ENCODE results near the gene TIRAP. TPM values are rescaled to one million over a fixed set of nuclear protein-coding genes. Genes with fewer than 3 reads are reported as not detected.

Gene TIRAP
- total RNA-seq, 1 experiment from 2014 or later, result 5.6 TPM

DNA sequence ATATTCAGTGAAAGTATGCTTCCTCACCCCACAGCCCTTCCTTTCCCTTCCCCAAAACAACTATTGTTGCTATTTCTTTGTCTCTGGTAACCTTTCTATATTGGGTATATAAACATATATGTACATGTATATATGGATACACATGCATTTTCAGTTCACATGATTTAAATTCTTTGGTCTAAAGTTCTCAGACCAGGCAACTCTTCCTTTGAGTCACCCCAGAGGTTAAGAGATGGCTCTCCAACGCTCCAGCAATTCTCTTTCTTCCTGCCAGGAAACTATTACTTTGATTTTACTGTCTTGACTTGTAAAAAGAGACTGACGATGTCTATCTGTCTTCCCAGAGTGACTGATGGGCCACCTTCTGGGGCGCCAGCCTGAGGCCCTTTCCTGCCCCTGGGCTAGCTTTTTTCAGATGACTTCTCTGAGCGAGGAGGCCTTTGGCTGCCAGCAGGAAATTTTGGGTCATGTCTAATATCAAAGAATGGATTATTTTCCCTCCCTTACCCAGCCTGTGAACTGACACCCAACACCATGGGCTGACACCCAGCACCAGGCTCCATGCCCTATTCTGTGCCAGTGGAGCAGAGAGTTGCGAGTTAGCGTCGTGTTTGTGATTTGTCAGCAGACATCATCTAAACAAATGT, 58.2 kb downstream of the TIRAP start (continued):
- no peak for TF ChIP-seq ZNF263 (CRISPR knock-in tag; IDR thresholded peaks at IDR 0.05; ENCODE audit: low read depth)
- no peak for TF ChIP-seq SOX15 (CRISPR knock-in tag; IDR thresholded peaks at IDR 0.05)
- TF ChIP-seq JUN (CRISPR knock-in tag; IDR thresholded peaks at IDR 0.05), result no peak
- TF ChIP-seq CBFB (CRISPR knock-in tag; IDR thresholded peaks at IDR 0.05; ENCODE audit: low read depth), result no peak
- TF ChIP-seq FOXP1 (CRISPR knock-in tag; IDR thresholded peaks at IDR 0.05; ENCODE audit: borderline replicate concordance), result no peak
- no peak for TF ChIP-seq TP53 (CRISPR knock-in tag; IDR thresholded peaks at IDR 0.05)

DNA sequence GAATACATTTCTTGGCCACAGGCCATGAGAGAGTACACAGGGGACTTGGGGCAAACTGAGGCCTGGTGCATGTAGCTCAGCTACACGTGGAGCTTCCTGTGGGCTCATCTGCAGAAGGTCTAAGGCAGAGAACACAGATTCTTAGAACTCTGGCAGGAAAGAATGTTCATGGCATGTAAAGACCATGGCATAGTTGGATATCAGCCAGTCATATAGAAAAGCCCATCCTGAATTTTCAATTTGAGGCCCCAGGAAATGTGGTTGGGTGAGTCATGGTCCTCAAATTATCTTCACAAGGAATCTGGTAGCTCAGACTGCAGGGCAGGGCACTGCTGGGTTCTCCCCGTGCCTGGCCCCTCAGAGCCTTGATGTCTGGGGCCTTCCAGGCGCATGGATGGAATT, 58.9 kb downstream of the TIRAP start:
- no peak for DNase-seq (ENCODE audit: low spot score)
- Mint-ChIP-seq H3K27me3 (ENCODE audit: low read depth) (no peaks in the 10 kb centered on the region), H3K36me3 (peaks cover 19% of the 10 kb centered on the region), H3K4me1 (peaks cover 36% of the 10 kb centered on the region), H3K4me3 (no peak overlapping the region), H3K9me3 (no peaks in the 10 kb centered on the region), H3K27ac (0 out of 2 replicates have a peak overlapping the region, but pooled peaks have one; percentile 48)
- ChIA-PET POLR2A (no interaction called here), CTCF (interaction anchor here (1.0 kb wide), 1 partner anchor 74 kb away, joined by 3 read pairs; no protein-coding TSS in a partner anchor)
- TF ChIP-seq ZNF317 (CRISPR knock-in tag; IDR thresholded peaks at IDR 0.05; ENCODE audit: borderline replicate concordance, low read depth), result no peak
- TF ChIP-seq, protein P1, sequence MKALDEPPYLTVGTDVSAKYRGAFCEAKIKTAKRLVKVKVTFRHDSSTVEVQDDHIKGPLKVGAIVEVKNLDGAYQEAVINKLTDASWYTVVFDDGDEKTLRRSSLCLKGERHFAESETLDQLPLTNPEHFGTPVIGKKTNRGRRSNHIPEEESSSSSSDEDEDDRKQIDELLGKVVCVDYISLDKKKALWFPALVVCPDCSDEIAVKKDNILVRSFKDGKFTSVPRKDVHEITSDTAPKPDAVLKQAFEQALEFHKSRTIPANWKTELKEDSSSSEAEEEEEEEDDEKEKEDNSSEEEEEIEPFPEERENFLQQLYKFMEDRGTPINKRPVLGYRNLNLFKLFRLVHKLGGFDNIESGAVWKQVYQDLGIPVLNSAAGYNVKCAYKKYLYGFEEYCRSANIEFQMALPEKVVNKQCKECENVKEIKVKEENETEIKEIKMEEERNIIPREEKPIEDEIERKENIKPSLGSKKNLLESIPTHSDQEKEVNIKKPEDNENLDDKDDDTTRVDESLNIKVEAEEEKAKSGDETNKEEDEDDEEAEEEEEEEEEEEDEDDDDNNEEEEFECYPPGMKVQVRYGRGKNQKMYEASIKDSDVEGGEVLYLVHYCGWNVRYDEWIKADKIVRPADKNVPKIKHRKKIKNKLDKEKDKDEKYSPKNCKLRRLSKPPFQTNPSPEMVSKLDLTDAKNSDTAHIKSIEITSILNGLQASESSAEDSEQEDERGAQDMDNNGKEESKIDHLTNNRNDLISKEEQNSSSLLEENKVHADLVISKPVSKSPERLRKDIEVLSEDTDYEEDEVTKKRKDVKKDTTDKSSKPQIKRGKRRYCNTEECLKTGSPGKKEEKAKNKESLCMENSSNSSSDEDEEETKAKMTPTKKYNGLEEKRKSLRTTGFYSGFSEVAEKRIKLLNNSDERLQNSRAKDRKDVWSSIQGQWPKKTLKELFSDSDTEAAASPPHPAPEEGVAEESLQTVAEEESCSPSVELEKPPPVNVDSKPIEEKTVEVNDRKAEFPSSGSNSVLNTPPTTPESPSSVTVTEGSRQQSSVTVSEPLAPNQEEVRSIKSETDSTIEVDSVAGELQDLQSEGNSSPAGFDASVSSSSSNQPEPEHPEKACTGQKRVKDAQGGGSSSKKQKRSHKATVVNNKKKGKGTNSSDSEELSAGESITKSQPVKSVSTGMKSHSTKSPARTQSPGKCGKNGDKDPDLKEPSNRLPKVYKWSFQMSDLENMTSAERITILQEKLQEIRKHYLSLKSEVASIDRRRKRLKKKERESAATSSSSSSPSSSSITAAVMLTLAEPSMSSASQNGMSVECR (CRISPR knock-in tag; IDR thresholded peaks at IDR 0.05; ENCODE audit: borderline replicate concordance), result no peak
- TF ChIP-seq NFATC4 (CRISPR knock-in tag; IDR thresholded peaks at IDR 0.05), result no peak
- no peak for TF ChIP-seq ZNF263 (CRISPR knock-in tag; IDR thresholded peaks at IDR 0.05; ENCODE audit: low read depth)
- no peak for TF ChIP-seq ZNF671 (CRISPR knock-in tag; IDR thresholded peaks at IDR 0.05)
- TF ChIP-seq SMAD4 (CRISPR knock-in tag; IDR thresholded peaks at IDR 0.05), result no peak
- no peak for TF ChIP-seq KAT7 (CRISPR knock-in tag; IDR thresholded peaks at IDR 0.05; ENCODE audit: borderline replicate concordance)
- no peak for ATAC-seq

DNA sequence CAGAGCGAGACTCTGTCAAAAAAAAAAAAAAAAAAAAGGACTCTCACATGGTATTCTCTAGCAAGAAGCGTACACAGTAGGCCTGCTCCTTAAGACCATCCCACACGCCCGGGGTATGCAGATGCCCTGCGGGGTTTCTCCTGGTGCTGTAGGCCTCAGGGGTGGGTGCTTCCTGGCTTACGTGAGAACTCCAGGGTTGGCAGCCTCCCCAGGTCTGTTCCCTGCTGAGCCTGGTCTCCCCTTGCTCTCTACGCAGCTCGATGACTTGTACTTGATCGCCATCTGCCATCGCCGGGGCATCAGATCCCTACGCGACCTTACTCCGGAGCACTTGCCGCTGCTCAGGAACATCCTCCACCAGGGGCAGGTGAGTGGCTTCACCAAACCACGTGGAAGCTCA, 60.2 kb downstream of the TIRAP start:
- DNase-seq (ENCODE audit: low spot score), result no peak
- Mint-ChIP-seq H3K4me3 (no peak overlapping the region), H3K27me3 (ENCODE audit: low read depth) (no peaks in the 10 kb centered on the region), H3K36me3 (peaks cover 19% of the 10 kb centered on the region), H3K4me1 (peaks cover 37% of the 10 kb centered on the region), H3K9me3 (no peaks in the 10 kb centered on the region), H3K27ac (no peak overlapping the region)
- ATAC-seq, result no peak
- ChIA-PET POLR2A (interaction anchor here (0.7 kb wide), 1 partner anchor 440 kb away, joined by 6 read pairs; the partner anchor contains the start of gene PUS3), CTCF (no interaction called here)
- TF ChIP-seq ZNF396 (CRISPR knock-in tag; IDR thresholded peaks at IDR 0.05; ENCODE audit: borderline replicate concordance) (no peak), TEAD1 (CRISPR knock-in tag; IDR thresholded peaks at IDR 0.05) (no peak), ZNF138 (CRISPR knock-in tag; conservative IDR thresholded peaks at IDR 0.05) (no peak), CREM (CRISPR knock-in tag; IDR thresholded peaks at IDR 0.05) (no peak), SMAD3 (CRISPR knock-in tag; IDR thresholded peaks at IDR 0.05; ENCODE audit: borderline replicate concordance) (no peak), KAT7 (CRISPR knock-in tag; IDR thresholded peaks at IDR 0.05; ENCODE audit: borderline replicate concordance) (no peak), ZBTB21 (CRISPR knock-in tag; IDR thresholded peaks at IDR 0.05; ENCODE audit: borderline replicate concordance) (no peak), TCF7 (CRISPR knock-in tag; IDR thresholded peaks at IDR 0.05; ENCODE audit: low read depth) (no peak), ELF4 (CRISPR knock-in tag; IDR thresholded peaks at IDR 0.05; ENCODE audit: low read depth) (no peak), CBFB (CRISPR knock-in tag; IDR thresholded peaks at IDR 0.05; ENCODE audit: low read depth) (no peak), ZNF423 (CRISPR knock-in tag; IDR thresholded peaks at IDR 0.05) (no peak), IRF2 (CRISPR knock-in tag; IDR thresholded peaks at IDR 0.05; ENCODE audit: borderline replicate concordance, low read depth) (no peak)
- TF ChIP-seq, protein P2, sequence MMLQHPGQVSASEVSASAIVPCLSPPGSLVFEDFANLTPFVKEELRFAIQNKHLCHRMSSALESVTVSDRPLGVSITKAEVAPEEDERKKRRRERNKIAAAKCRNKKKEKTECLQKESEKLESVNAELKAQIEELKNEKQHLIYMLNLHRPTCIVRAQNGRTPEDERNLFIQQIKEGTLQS (CRISPR knock-in tag; conservative IDR thresholded peaks at IDR 0.05), result no peak
- TF ChIP-seq, protein P3, sequence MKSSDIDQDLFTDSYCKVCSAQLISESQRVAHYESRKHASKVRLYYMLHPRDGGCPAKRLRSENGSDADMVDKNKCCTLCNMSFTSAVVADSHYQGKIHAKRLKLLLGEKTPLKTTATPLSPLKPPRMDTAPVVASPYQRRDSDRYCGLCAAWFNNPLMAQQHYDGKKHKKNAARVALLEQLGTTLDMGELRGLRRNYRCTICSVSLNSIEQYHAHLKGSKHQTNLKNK (CRISPR knock-in tag; IDR thresholded peaks at IDR 0.05), result no peak
- TF ChIP-seq, protein P4, sequence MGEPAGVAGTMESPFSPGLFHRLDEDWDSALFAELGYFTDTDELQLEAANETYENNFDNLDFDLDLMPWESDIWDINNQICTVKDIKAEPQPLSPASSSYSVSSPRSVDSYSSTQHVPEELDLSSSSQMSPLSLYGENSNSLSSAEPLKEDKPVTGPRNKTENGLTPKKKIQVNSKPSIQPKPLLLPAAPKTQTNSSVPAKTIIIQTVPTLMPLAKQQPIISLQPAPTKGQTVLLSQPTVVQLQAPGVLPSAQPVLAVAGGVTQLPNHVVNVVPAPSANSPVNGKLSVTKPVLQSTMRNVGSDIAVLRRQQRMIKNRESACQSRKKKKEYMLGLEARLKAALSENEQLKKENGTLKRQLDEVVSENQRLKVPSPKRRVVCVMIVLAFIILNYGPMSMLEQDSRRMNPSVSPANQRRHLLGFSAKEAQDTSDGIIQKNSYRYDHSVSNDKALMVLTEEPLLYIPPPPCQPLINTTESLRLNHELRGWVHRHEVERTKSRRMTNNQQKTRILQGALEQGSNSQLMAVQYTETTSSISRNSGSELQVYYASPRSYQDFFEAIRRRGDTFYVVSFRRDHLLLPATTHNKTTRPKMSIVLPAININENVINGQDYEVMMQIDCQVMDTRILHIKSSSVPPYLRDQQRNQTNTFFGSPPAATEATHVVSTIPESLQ (CRISPR knock-in tag; IDR thresholded peaks at IDR 0.05), result no peak
- TF ChIP-seq, protein P5, sequence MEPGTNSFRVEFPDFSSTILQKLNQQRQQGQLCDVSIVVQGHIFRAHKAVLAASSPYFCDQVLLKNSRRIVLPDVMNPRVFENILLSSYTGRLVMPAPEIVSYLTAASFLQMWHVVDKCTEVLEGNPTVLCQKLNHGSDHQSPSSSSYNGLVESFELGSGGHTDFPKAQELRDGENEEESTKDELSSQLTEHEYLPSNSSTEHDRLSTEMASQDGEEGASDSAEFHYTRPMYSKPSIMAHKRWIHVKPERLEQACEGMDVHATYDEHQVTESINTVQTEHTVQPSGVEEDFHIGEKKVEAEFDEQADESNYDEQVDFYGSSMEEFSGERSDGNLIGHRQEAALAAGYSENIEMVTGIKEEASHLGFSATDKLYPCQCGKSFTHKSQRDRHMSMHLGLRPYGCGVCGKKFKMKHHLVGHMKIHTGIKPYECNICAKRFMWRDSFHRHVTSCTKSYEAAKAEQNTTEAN (CRISPR knock-in tag; IDR thresholded peaks at IDR 0.05), result no peak

All from WTC11 (cell line).